8988T (cell line): ENCODE results near the gene GYPE.
"Not testable (repeated sequence)": the region's sequence is repeated elsewhere in the genome, so short reads cannot be mapped to it uniquely, and the experiment has no call there.

Source experiments
- DNase-seq: peaks from one replicate; pipeline ENCODE4 v3.0.0; 2011

The GYPE gene

GRCh38 chr4:143905440-143905839 lies at the start of gene GYPE:
TSS of gene GYPE (minus strand) at chr4:143905559. CDS start at chr4:143905507, 52 bp downstream.
- not testable (repeated sequence) for DNase-seq

- DNase-seq: not testable (repeated sequence)
Measured at GRCh38 chr4:143951458-143951972, 46.2 kb upstream of the GYPE start.

- DNase-seq: not testable (repeated sequence)
Measured at GRCh38 chr4:143950967-143951366, 45.6 kb upstream of the GYPE start.

- DNase-seq: not testable (repeated sequence)
Measured at GRCh38 chr4:143950185-143950584, 44.8 kb upstream of the GYPE start.

GRCh38 chr4:143947493-143947892 lies 42.1 kb upstream of the GYPE start:
- not testable (repeated sequence) for DNase-seq

- not testable (repeated sequence) for DNase-seq
Measured at GRCh38 chr4:143940708-143941107, 35.3 kb upstream of the GYPE start.

GRCh38 chr4:143939528-143939927 lies 34.2 kb upstream of the GYPE start:
- no peak for DNase-seq

- not testable (repeated sequence) for DNase-seq
Measured at GRCh38 chr4:143938890-143939289, 33.5 kb upstream of the GYPE start.

- DNase-seq: no peak
Measured at GRCh38 chr4:143921181-143921580, 15.8 kb upstream of the GYPE start.

GRCh38 chr4:143916485-143916884 lies 11.1 kb upstream of the GYPE start:
- not testable (repeated sequence) for DNase-seq

GRCh38 chr4:143912478-143912877 lies 7.1 kb upstream of the GYPE start:
- not testable (repeated sequence) for DNase-seq

GRCh38 chr4:143911528-143912417 lies 6.4 kb upstream of the GYPE start:
- not testable (repeated sequence) for DNase-seq

GRCh38 chr4:143910906-143911305 lies 5.5 kb upstream of the GYPE start:
- DNase-seq: not testable (repeated sequence)

- not testable (repeated sequence) for DNase-seq
Measured at GRCh38 chr4:143907811-143908210, 2.5 kb upstream of the GYPE start.

GRCh38 chr4:143904431-143904830 lies 928 bp downstream of the GYPE start:
- DNase-seq: not testable (repeated sequence)

- DNase-seq: not testable (repeated sequence)
Measured at GRCh38 chr4:143890323-143890722, 15.0 kb downstream of the GYPE start.

GRCh38 chr4:143888189-143888588 lies 17.2 kb downstream of the GYPE start:
- DNase-seq: not testable (repeated sequence)

GRCh38 chr4:143884965-143885364 lies 20.4 kb downstream of the GYPE start:
- DNase-seq: not testable (repeated sequence)

GRCh38 chr4:143883529-143883928 lies 21.8 kb downstream of the GYPE start:
- DNase-seq: no peak

GRCh38 chr4:143882892-143883291 lies 22.5 kb downstream of the GYPE start:
- DNase-seq: no peak

- not testable (repeated sequence) for DNase-seq
Measured at GRCh38 chr4:143879561-143879960, 25.8 kb downstream of the GYPE start.

- not testable (repeated sequence) for DNase-seq
Measured at GRCh38 chr4:143875357-143875756, 30.0 kb downstream of the GYPE start.

GRCh38 chr4:143870523-143871268 lies 34.7 kb downstream of the GYPE start:
- DNase-seq: not testable (repeated sequence)
